Measurements from ENCODE around the gene ACYP1.
"Not testable (repeated sequence)": the region's sequence is repeated elsewhere in the genome, so short reads cannot be mapped to it uniquely, and the experiment has no call there.

Gene ACYP1

DNA sequence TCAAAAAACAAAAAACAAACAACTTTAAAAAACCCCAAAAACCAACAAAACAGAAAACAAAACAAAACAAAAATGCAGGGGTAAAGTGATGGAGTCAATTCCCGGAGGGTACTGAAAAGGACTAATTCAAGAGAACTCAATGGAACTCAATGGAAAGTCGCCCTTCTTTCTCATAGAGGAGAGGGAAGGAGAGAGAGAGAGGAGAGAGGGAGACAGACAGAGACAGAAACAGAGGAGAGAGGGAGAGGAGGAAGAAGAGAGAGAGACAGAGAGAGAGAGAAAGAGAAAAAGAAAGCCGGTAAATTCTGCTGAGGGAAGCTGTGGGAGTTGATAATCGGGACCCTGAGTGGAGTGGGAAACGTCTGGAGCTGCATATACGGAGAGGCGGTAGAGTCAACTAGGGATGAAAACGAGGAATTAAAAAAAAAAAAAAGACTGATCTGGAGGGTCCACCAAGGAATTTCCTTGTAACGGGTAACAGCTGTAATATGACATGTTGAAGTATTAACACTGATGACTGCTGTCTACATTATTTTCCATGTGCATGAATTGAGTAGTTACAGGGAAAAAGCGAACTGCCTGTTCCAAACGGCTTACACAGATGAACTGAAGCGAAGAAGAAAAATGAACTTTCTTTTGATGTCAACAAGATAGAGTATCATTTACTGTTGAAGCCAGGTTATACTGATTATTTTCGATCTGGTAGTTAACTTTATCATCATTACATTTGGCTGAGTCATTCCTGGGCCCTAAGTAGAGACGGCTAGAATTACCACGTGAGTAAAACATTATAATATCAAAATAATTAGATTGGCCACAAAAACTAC is 4.7 kb upstream of the ACYP1 start:
- DNase-seq = no peak

DNA sequence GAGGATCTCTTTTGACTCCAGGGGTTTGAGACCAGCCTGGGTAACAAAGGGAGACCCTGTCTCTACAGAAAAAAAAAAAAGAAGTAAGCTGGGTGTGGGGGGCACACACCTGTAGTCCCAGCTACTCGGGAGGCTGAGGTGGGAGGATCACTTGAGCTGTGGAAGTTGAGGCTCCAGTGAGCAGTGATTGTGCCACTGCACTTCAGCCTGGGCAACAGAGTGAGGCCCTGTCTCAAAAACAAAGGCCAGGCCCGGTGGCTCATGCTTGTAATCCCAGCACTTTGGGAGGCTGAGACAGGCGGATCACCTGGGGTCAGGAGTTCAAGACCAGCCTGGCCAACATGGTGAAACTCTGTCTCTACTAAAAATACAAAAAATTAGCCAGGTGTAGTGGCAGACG is 3.9 kb upstream of the ACYP1 start:
- DNase-seq = not testable (repeated sequence)

DNA sequence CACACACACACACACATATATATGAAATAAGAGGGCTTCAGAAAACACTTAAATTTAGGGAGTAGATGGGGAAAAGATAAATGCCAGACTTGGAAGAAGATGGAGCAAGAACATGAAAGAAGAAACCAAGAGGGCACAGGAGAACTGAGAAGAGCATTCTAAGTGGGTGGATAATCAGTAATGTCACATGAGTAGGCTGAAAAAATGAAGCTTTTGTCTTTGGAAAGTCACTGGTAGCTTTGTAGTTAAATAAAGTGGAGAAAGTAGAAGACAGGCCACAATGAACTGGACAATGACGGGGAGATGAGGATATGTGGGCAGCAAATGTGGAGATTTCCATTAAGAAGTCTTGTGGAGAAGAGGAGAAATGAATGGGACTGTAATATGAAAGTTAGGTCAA is 3.4 kb upstream of the ACYP1 start:
- no peak for DNase-seq

DNA sequence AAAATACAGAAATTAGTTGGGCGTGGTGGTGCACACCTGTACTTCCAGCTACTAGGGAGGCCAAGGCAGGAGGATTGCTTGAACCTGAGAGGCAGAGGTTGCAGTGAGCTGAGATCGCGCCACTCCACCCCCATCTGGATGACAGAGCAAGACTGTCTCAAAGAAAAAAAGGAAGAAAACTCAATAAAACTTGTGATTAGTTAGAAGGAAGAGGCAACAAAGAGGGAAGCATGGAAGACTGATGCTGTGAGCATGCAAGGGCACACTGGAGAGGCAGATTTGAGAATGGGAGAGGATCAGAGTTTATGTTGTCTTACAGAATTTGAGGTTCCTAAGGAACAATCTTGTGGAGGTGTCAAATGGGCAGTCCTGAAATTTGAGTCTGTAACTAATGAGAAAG is 2.9 kb upstream of the ACYP1 start:
- DNase-seq = no peak

DNA sequence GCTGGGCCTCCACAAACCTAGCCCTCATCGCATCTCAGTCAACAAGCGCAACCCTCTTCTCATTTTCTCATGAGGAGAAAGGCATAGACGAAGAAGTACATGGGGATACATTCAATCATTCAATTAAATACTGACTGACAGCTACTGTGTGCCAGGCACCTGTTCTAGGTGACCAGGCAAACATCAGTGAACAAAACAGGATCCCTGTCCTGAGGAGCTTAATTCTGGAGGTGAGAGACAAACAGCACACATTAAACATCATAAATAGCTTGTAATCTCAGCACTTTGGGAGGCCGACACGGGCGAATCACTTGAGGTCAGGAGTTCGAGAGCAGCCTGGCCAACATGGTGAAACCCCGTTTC is 362 bp upstream of the ACYP1 start:
- DNase-seq = no peak

DNA sequence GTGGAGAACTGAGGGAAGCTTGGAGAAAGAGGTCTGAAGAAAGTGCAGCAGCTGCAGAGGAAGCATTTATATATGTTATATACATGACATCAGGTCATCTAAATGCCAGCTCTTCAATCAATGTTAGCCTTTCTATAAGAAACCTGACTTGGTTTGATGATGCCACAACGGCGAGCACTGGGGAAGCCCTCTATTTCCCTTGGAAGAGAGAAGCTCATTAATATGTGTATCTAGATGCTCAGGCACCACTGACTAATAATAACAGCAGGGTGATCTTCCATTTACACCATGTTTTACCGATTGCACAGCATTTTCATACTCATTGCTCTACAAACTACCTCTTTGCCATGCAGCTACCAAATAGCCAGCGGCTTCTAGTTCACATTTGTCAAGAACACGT is 811 bp downstream of the ACYP1 start:
- no peak for DNase-seq

DNA sequence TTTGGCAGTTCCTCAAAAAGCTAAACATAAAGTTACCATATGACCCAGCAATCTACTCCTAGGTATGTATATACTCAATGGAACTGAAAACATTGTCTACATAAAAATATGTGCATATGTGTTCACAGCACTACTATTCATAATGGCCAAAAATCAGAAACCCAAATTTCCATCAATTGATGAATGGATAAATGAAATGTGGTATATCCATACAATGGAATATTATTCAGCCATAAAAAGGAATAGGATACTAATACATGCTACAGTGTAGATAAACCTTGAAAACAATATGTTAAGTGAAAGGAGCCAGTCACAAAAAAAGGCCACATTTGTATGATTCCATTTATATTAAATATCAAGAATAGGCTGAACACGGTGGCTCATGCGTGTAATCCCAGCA is 3.4 kb downstream of the ACYP1 start:
- no peak for DNase-seq

DNA sequence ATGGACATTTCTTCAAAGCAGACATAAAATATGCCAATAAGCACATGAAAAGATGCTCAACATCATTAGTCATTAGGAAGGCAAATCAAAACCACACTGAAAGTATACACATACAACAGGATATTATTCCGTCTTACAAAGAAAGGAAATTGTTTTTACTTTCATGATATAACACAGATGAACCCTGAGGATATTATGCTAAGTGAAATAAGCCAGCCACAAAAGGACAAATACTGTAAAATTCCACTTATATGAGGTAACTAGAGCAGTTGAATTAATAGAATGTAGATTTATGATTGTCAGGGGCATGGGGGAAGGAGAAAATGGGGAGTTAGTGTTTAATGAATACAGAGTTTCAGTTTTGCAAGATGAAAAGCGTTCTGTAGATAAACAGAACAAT is 4.2 kb downstream of the ACYP1 start:
- no peak for DNase-seq

DNA sequence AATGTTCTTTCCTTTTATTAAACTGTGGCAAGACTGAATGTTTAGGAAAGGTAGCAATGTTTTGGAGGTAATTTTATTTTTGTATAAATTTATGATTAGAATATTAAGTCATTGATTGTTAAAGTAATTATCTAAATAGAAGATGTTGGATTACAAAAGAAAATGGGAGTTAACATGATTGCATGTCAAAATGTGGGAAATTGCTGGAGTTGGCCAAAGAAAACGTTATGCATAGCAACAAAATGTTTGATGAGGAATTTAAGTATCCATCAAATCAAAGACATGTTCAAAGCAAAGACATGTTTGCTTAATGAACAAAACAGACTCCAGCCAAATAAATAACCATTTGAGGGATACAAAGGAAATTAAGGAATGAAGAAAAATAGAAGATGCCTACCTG is 9.4 kb downstream of the ACYP1 start:
- DNase-seq = no peak

DNA sequence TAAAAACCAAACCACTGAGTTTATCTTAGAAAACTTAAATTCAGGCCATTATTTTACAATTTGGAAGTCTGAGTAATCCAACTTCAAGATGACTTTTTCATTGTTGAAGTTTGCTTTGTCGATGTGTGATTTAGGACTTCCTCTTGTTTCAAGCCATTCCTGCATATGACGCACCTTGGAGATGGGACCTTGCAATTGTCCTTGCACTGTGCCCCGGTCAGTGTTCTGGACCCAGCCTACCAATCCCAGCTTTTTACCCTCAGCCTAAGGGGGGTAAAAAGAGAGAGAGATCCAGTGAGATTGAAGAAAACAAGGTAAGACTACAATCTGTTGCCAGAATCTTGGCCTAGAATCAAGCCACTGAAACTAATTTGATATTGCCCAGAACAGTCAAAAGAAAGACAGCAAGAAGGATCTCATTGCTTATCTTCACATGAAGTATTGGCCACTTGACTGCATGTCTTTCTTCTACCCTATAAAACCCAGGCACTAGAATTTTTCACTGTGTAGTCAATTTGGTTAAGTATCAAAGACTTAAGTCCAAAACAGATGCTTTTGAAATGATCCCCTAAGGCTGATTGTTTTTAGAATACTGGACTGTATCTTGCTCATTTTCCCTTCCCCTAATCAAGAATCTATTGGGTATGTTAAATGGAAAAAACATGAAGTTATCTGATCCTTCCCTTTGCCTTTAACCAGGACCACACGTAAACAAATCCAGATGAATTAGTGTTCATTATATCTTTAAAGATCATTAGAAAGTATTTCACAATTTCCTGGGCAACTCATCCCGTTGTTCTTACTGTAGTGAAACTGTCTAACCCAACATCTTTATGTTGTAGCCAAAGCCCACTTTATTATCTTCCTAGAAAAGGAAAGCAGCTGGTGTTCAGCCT is 10.2 kb downstream of the ACYP1 start:
- no peak for DNase-seq

DNA sequence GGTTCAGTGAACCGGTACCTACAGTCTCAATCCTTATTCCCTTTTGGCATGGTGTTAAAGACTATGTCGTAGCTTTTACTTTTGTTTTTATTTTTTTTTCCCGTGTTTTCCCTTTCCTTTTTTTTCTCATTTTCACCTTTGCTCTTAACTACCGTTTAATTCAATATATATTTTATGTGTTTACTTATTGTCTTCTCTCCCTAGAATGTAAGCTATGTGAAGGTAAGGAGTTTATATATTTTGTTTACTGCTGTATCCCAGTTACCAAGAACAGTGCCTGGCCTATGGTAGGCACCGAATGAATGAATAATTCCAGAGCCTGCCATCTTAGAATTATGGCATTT is 12.3 kb downstream of the ACYP1 start:
- no peak for DNase-seq

DNA sequence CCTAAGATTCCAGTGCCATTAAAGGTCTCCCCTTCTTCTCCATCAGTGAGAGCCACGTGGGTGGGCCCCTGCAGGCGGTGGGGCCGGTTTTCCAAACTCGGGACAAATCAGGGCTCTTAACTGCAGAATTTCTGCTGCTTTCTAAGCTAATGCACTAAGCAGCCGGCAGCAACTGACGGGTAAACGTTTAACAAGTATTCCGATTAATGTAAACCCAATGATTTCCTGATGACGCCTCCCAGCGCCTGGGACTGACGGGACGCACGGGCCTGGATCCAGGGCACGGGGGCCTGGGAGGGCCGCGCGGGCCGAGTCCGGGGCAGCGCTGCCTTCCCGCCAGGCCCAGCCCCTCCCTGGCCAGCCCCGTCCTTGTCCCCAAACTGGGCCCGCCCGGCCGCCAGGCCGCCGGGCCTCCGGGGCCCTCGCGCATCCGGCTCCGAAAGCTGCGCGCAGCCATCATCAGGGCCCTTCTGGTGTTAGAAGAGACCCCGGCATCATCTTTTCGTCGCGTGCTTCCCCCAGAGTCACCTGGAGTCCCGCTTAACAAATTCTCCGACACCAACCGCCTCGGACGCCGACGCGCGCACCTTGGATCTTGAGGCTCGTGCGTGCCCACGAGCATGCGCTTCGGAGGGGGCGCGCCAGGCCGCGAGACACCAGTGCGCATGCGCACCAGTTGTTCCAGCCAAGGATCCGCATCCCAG is 12.8 kb downstream of the ACYP1 start, which contains the start of gene MLH3:
TSS of gene MLH3 (minus strand) at position 616 of the 704 bp plus-strand sequence. CDS start 1,812 bp downstream, outside the sequence.
- peak; percentile 76 for DNase-seq

DNA sequence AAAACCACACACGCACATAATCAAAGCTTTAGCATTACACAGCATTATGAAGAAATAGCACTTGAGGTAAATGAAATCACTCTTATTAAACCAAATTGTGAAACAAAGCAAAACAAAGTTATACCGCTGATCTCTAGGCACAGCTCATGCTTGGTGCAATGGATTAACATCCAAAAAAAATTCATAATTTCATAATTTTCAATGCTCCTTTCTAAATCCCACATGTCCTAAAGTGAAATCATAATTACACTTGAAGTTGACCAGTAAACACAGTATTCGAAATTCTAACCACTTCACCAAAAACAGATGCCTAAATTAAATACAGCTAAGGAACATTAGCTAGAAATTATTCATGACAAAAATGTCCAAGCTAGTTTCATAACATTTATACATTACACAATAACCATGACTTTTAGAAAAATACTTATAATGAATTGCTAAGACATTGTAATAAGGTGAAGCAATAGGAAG is 14.1 kb downstream of the ACYP1 start:
- no peak for DNase-seq

DNA sequence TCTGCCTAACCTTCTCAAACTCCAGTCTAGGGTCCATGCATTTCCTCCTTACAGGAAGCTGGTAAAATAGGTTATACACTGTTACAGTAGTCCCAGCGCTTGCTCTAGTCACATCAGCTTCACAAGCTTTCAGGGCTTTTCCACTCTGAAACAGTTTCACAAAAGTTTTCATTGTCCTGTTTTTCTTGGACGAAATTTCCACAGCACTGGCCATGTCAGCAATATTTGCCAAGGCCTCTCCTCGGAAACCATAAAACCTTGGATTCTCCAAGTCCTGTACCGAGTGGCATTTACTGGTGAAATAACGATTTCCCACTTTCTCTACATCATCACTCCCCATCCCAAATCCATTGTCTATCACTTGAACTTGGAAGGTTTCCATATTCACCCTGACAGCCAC is 14.7 kb downstream of the ACYP1 start:
- no peak for DNase-seq

DNA sequence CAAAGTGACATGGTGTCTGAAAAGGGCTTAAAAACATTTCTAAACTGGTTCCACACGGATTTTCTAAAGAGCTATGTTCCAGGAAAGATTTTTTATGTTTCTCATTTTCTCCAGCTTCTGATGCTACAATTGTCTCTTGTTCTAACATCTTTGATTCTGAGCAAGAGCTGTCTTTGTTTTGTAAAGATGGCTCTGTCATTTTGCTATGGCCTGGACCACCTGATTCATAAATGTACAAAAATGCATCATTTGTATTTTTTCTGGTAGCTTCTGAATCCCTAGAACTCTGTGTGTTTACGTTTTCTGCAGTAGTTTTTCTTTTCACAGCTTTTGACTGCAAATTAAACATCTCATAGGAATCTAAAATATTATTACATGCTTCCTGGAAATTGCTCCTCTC is 15.7 kb downstream of the ACYP1 start:
- no peak for DNase-seq

DNA sequence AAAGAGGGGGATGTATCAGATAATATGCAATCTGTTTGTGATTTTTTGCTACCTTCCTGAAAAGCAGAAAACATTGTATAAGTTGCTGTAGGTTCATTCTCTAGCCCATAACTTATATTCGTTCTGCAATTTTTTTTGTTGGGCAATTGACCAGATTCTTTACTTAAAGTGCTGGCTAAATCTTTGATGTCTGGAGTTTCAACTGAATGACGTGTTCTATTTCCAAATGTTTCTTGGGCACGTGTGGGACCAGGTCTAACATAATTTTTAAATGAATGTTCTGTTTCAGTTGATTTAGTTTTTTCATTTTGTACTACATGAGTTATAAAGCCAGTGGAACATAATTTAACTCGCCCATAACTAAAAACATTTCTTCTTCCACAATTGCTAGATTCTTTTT is 16.3 kb downstream of the ACYP1 start:
- no peak for DNase-seq

DNA sequence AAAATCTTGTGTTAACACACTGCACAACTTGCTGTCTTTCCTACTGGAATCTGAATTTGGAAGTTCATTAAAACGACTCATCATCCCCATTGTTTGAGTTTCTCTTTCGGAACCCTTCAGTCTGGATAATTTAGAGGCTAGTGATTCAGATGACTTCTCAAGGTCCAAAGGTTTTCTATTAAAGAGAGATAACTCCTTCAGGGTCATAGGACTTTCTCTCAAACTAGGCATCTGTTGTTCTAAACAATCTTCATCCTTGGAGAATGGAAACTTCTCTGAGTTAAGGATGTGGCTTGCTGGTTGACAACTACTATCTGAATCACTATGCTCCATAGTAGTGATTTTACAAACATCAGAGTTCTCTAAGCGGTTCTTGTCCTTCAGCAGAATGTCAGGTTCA is 16.9 kb downstream of the ACYP1 start:
- DNase-seq = no peak

DNA sequence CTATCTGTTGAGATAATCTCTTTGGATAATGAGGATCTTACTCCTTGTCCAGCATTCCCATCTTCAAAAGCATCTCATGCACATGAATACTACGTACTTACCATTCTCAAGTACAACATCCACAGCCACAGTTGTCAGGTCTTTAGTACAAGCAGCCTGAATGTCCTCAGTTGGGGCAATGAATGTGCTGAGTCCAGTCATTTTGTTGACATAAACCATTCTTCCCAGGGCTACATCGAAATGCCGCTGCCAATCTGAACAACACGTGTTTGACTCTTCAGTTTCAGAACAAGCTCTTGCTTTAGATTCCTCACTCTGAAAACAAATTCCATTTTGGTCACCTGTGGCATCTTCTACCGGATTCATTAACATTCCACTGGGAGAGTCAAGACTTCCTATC is 17.5 kb downstream of the ACYP1 start:
- DNase-seq = no peak

DNA sequence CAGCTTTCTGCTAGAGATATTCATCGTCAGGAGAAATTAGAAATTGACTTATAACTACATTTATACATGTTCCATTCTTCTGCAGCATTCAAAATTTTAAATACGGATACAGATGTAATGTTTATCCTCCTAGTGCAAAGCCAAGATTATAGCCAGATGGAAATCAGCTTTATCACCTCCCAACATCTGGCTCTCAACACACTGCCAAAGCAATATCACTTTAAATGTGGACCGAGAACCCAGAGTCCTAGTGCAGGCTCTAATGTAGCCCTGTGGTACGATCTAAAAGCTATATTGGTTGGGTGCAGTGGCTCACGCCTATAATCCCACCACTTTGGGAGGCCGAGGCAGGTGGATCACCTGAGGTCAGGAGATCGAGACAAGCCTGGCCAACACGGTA is 19.1 kb downstream of the ACYP1 start:
- DNase-seq = no peak

DNA sequence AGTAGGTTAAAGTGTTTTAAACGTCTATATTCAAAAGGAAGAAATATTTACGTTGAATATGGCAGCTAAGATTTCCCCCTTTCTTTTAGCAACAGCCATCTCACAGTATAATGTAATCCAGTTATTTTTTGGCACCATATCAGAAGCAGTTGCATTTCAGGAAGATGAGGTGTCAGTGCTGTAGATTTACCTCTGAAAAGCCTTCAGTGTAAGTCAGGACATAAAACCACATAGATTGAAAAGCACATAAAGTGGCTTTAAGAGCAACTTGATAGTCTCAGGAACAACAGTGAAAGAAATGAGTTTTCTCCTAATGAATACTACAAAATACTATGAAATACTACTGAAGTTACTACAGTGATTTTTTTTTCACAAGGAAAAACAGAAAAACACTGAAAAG is 19.5 kb downstream of the ACYP1 start:
- no peak for DNase-seq

DNA sequence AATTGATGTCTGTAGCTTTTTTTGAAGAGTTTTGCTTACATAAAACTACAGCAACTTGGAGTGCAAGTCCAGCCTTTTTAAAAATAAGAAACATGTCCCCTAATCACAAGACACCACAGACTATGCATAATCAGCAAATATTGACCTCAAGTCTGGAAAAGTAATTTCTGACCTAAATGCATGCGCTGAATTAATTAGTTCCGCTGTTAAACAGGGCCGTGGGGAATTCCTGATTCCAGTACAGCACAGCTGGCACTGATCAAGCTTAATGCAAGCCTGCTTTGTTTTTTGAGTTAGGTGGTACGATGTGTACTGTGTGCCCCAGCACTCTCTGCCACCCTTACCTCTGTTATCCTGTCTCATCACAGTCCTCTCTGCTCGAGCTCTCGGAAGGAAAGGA is 21.8 kb downstream of the ACYP1 start:
- no peak for DNase-seq

DNA sequence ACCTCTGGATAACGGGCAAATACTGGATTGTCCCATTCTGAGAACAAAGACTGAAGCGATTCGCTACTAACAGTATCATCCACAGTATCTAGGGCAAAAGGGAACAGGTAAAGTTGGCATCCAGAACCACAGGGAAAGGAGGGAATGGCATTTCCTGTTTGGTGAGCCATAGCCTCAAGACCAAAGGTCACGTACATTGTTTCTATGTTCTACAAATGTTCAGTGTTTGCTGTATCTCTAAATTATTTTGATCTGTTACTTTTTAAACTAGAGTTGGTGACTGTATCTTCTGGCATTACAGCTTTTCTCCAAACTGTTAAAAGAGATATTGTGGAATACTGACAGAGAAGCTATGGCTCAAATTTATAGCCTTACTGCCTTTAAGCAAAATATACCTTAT is 22.2 kb downstream of the ACYP1 start:
- no peak for DNase-seq

DNA sequence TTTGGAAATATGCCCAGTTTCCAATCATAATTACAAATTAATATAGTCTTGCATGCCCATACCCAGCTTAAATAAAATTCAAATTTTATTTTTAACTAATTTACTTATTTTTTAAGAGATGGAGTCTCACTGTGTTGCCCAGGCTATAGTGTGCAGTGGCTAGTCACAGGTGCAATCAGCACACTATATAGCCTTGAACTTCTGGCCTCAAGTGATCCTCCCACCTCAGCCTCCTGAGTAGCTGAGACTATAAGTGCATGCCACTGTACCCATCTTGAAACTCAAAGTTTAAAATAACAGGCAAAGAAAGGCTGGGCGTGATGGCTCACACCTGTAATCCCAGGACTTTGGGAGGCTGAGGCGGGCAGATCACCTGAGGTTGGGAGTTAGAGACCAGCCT is 22.9 kb downstream of the ACYP1 start:
- no peak for DNase-seq

DNA sequence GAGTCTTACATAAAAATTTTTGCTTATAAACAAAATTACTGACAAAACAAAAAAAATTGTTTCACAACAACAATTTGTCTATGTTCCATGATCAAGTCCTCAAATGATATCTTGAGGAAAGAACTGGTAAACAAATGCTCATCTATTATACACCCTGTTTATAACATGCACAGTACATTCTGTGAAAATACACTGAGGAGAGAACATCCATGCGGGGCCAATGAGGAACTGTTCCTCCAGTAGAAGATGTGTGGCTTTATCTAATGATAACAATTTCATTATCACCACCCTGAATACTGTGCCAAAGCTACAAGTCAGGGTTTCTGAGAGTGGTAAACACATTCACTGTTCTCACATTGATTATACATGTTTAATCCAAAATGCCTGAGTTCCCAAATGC is 23.3 kb downstream of the ACYP1 start:
- DNase-seq = no peak
